Right cardiac atrium (tissue), 5 donors: Measurements from ENCODE around the gene DCDC1. TPM values are rescaled to one million over a fixed set of nuclear protein-coding genes. Genes with fewer than 3 reads are reported as not detected.
A peak's percentile ranks its signal among the peaks of the same experiment; 100 is the strongest.

Source experiments
- ATAC-seq, 2 donors: fragments of 200-7000 bp; cut with Tn5 transposase; one replicate each; pipeline versions ENCODE4 v1.8.0 to v1.9.1; 2020; ENCODE audit warnings: moderate library complexity in 2 of 2, mild to moderate bottlenecking in 1 of 2
- DNase-seq, 3 donors: peaks; one replicate each; pipeline ENCODE4 v3.0.0-alpha.2; 2020
- H3K27ac ChIP-seq: one replicate; pipeline ENCODE4 v1.5.1; 2013; ENCODE audit warnings: mild to moderate bottlenecking, low read length, control low read depth, moderate library complexity
- H3K27me3 ChIP-seq: one replicate; pipeline ENCODE4 v1.6.1; 2013; ENCODE audit not compliant: control insufficient read depth, insufficient read depth
- H3K4me1 ChIP-seq: one replicate; pipeline ENCODE4 v1.6.1; 2013; ENCODE audit warnings: low read length; ENCODE audit not compliant: control insufficient read depth, insufficient read depth
- H3K4me3 ChIP-seq: one replicate; pipeline ENCODE4 v1.5.1; 2013; ENCODE audit warnings: low read length, control low read depth
- H3K9me3 ChIP-seq: one replicate; pipeline ENCODE4 v1.6.1; 2013; ENCODE audit warnings: low read length; ENCODE audit not compliant: control insufficient read depth
- WGBS: extraction: QIAGEN DNeasy Blood & Tissue Kit; methylation state at CpG from one replicate; pipeline ENCODE4 v1.1.7; 2013; 5-methylcytosine and 5-hydroxymethylcytosine counted together
- intact Hi-C, 4 donors: fragments of 100-400 bp; cut with DNase I; formaldehyde crosslinking; loops; one replicate each; pipeline versions ENCODE4 v1.11.0 to v1.14.0; 2022 to 2023
- long read RNA-seq, 4 donors: library from polyadenylated mRNA; unstranded; transcript quantifications; one replicate each; pipeline ENCODE4 v2.0.0, GENCODE V29; 2020 to 2021
- polyA plus RNA-seq: library from polyadenylated mRNA; stranded (reverse); fragments of 200-250 nt; gene quantifications from one replicate; pipeline ENCODE4 v1.2.3, GENCODE V29; 2013
- total RNA-seq, 4 donors: library from RNA; stranded (reverse); fragmentation: NEBNext Ultra II Directional; extraction: Animal tissue kit (Norgen Biotek cat#: 25700); gene quantifications; one replicate each; pipeline ENCODE4 v1.2.1, GENCODE V29; 2021
- donor health status: healthy with polysubstance abuse.
- donor health status: DM: no; HTN: yes; CAD: no.
- donor health status: DM: no; HTN: no; CAD: no.
- donor health status: DM: no; HTN: yes; CAD: no; lungs with severe emphysema.
- donor health status: DM: yes; HTN: yes; CAD: no.

DCDC1 gene
- total RNA-seq (under 1 TPM in 3 of 4 donors, not detected in 1; 0.14 to 0.23 (median 0.18) TPM), polyA plus RNA-seq (0.05 TPM)
- long read RNA-seq, donor 1 = 0 reads
- long read RNA-seq, donor 2, partial matches to known transcripts = 0 of 1 reads
- long read RNA-seq, donor 2, other reads (novel, unspliced or antisense) = 1 of 1 reads
- long read RNA-seq, donor 3, partial matches to known transcripts = 0 of 1 reads
- long read RNA-seq, donor 3, other reads (novel, unspliced or antisense) = 1 of 1 reads
- long read RNA-seq, donor 4 = 0 reads

- intact Hi-C loops = no loop called here
- Histone ChIP-seq H3K27ac (peak within 1 kb of the TSS; percentile 71), H3K4me1 (no peaks in the 10 kb centered on the region), H3K4me3 (peak within 1 kb of the TSS; percentile 99), H3K9me3 (no peaks in the 10 kb centered on the region), H3K27me3 (no peaks in the 10 kb centered on the region)
- peak; percentile 94 to 97 (median 96) for DNase-seq
- ATAC-seq = peak; percentile 100
- WGBS = under 1% methylated on average over 53 of the region's 53 CpGs
Measured at GRCh38 chr11:31369348-31370329, at the start of gene DCDC1, which contains the start of gene DNAJC24. Gene DCDC1 (minus strand): TSS chr11:31369739. CDS start chr11:31328280, 41,459 bp downstream. Gene DNAJC24 (plus strand): TSS chr11:31369860. CDS start chr11:31370749, 889 bp downstream.

- Histone ChIP-seq H3K27me3 (no peaks in the 10 kb centered on the region), H3K27ac (no peak overlapping the region), H3K9me3 (no peaks in the 10 kb centered on the region), H3K4me3 (no peak overlapping the region), H3K4me1 (peaks cover 2% of the 10 kb centered on the region)
- DNase-seq = no peak
- no peak for ATAC-seq
- intact Hi-C loops = no loop called here
- 77% methylated on average over 3 of the region's 3 CpGs for WGBS
Measured at GRCh38 chr11:31419138-31419537, 49.6 kb upstream of the DCDC1 start.

- H3K4me3 ChIP-seq = no peak overlapping the region
- H3K4me1 ChIP-seq = peaks cover 2% of the 10 kb centered on the region
- no peak for DNase-seq
- ATAC-seq = no peak
- no peak overlapping the region for H3K27ac ChIP-seq
- H3K9me3 ChIP-seq = no peaks in the 10 kb centered on the region
- intact Hi-C loops = no loop called here
- WGBS = 94% methylated on average over 2 of the region's 2 CpGs
- no peaks in the 10 kb centered on the region for H3K27me3 ChIP-seq
Measured at GRCh38 chr11:31417816-31418215, 48.3 kb upstream of the DCDC1 start.

- Histone ChIP-seq H3K27me3 (no peaks in the 10 kb centered on the region), H3K27ac (no peak overlapping the region), H3K9me3 (no peaks in the 10 kb centered on the region), H3K4me3 (no peak overlapping the region), H3K4me1 (peaks cover 2% of the 10 kb centered on the region)
- WGBS = 96% methylated on average over 1 of the region's 1 CpG
- DNase-seq = no peak
- intact Hi-C loops = no loop called here
- ATAC-seq = no peak
Measured at GRCh38 chr11:31417357-31417756, 47.8 kb upstream of the DCDC1 start.

GRCh38 chr11:31415435-31415834, 45.9 kb upstream of the DCDC1 start:
- no peaks in the 10 kb centered on the region for H3K4me1 ChIP-seq
- H3K27me3 ChIP-seq = no peaks in the 10 kb centered on the region
- no peak overlapping the region for H3K27ac ChIP-seq
- ATAC-seq (no peak), DNase-seq (no peak)
- no peaks in the 10 kb centered on the region for H3K9me3 ChIP-seq
- WGBS = 84% methylated on average over 4 of the region's 4 CpGs
- no peak overlapping the region for H3K4me3 ChIP-seq
- intact Hi-C loops = no loop called here

GRCh38 chr11:31414338-31414737, 44.8 kb upstream of the DCDC1 start:
- H3K27ac ChIP-seq = no peak overlapping the region
- intact Hi-C loops = no loop called here
- H3K27me3 ChIP-seq = no peaks in the 10 kb centered on the region
- DNase-seq = no peak
- H3K9me3 ChIP-seq = no peaks in the 10 kb centered on the region
- 88% methylated on average over 3 of the region's 3 CpGs for WGBS
- H3K4me1 ChIP-seq = no peaks in the 10 kb centered on the region
- ATAC-seq = no peak
- H3K4me3 ChIP-seq = no peak overlapping the region

GRCh38 chr11:31412946-31413345, 43.4 kb upstream of the DCDC1 start:
- Histone ChIP-seq H3K4me3 (no peak overlapping the region), H3K27ac (no peak overlapping the region), H3K9me3 (no peaks in the 10 kb centered on the region), H3K27me3 (no peaks in the 10 kb centered on the region), H3K4me1 (no peaks in the 10 kb centered on the region)
- 99% methylated on average over 2 of the region's 2 CpGs for WGBS
- DNase-seq (no peak), ATAC-seq (no peak)
- intact Hi-C loops = no loop called here

- no peaks in the 10 kb centered on the region for H3K27me3 ChIP-seq
- H3K27ac ChIP-seq = no peak overlapping the region
Measured at GRCh38 chr11:31408201-31408600, 38.7 kb upstream of the DCDC1 start.

GRCh38 chr11:31404614-31405013, 35.1 kb upstream of the DCDC1 start:
- no peaks in the 10 kb centered on the region for H3K9me3 ChIP-seq
- intact Hi-C loops = no loop called here
- ATAC-seq (no peak), DNase-seq (no peak)
- no peak overlapping the region for H3K27ac ChIP-seq
- no peaks in the 10 kb centered on the region for H3K4me1 ChIP-seq
- no peak overlapping the region for H3K4me3 ChIP-seq
- no peaks in the 10 kb centered on the region for H3K27me3 ChIP-seq

More at GRCh38 chr11:31408201-31408600, 38.7 kb upstream of the DCDC1 start:
- DNase-seq (no peak), ATAC-seq (no peak)
- H3K4me1 ChIP-seq = no peaks in the 10 kb centered on the region
- intact Hi-C loops = no loop called here
- H3K9me3 ChIP-seq = no peaks in the 10 kb centered on the region
- WGBS = 98% methylated on average over 2 of the region's 2 CpGs
- no peak overlapping the region for H3K4me3 ChIP-seq

GRCh38 chr11:31397239-31397834, 27.8 kb upstream of the DCDC1 start:
- ATAC-seq (no peak), DNase-seq (no peak)
- H3K27ac ChIP-seq = no peak overlapping the region
- H3K9me3 ChIP-seq = no peaks in the 10 kb centered on the region
- 53% methylated on average over 5 of the region's 5 CpGs for WGBS
- no peak overlapping the region for H3K4me3 ChIP-seq
- intact Hi-C loops = loop anchor here in 2 of 4 donors (5.0 to 10.0 kb wide), 2 partner anchors 475 to 477 kb away; no protein-coding TSS in a partner anchor
- H3K4me1 ChIP-seq = no peaks in the 10 kb centered on the region
- H3K27me3 ChIP-seq = no peaks in the 10 kb centered on the region

GRCh38 chr11:31387379-31387778, 17.8 kb upstream of the DCDC1 start:
- H3K4me1 ChIP-seq = no peaks in the 10 kb centered on the region
- DNase-seq (no peak), ATAC-seq (no peak)
- no peak overlapping the region for H3K4me3 ChIP-seq
- WGBS = 89% methylated on average over 2 of the region's 2 CpGs
- no peaks in the 10 kb centered on the region for H3K9me3 ChIP-seq
- H3K27ac ChIP-seq = no peak overlapping the region
- H3K27me3 ChIP-seq = no peaks in the 10 kb centered on the region
- intact Hi-C loops = no loop called here
